HEK293 (cell line): ENCODE data around the gene CABP5.

ENCODE experiments used
- HOXC10 ChIP-seq: sonication (generic); formaldehyde crosslinking; IDR thresholded peaks from 2 replicates; pipeline ENCODE4 v1.8.1; 2023; ENCODE audit warnings: mild to moderate bottlenecking, missing genetic modification reagents
- HOXD13 ChIP-seq: sonication (generic); formaldehyde crosslinking; IDR thresholded peaks from 2 replicates; pipeline ENCODE4 v1.8.0; 2022; ENCODE audit warnings: missing genetic modification reagents, borderline replicate concordance
- IKZF3 ChIP-seq: fragments of 450-650 bp; IDR thresholded peaks from 2 replicates; pipeline ENCODE4 v1.5.0; 2018; ENCODE audit warnings: missing biosample characterization, mild to moderate bottlenecking, missing genetic modification characterization, moderate library complexity
- KLF1 ChIP-seq: fragments of 450-650 bp; formaldehyde crosslinking; IDR thresholded peaks from 2 replicates; pipeline ENCODE4 v1.5.1; 2016; ENCODE audit warnings: missing biosample characterization, missing genetic modification characterization
- KLF17 ChIP-seq: fragments of 450-650 bp; formaldehyde crosslinking; IDR thresholded peaks from 2 replicates; pipeline ENCODE4 v1.5.1; 2016; ENCODE audit warnings: missing biosample characterization, missing genetic modification characterization
- KLF9 ChIP-seq: fragments of 450-650 bp; formaldehyde crosslinking; IDR thresholded peaks from 2 replicates; pipeline ENCODE4 v1.5.1; 2016; ENCODE audit warnings: missing biosample characterization, missing genetic modification characterization, low read depth
- MZF1 ChIP-seq: fragments of 450-650 bp; formaldehyde crosslinking; IDR thresholded peaks from 2 replicates; pipeline ENCODE4 v1.5.1; 2017; ENCODE audit warnings: missing biosample characterization, missing genetic modification characterization, borderline replicate concordance
- REST ChIP-seq: fragments of 450-650 bp; formaldehyde crosslinking; IDR thresholded peaks from 2 replicates; pipeline ENCODE4 v1.5.1; 2016; ENCODE audit warnings: missing biosample characterization, missing genetic modification characterization
- SP7 ChIP-seq: fragments of 450-650 bp; formaldehyde crosslinking; IDR thresholded peaks from 2 replicates; pipeline ENCODE4 v1.5.1; 2016; ENCODE audit warnings: missing biosample characterization, missing genetic modification characterization
- ZBTB10 ChIP-seq: fragments of 450-650 bp; formaldehyde crosslinking; IDR thresholded peaks from 2 replicates; pipeline ENCODE4 v1.5.1; 2016; ENCODE audit warnings: missing biosample characterization, missing genetic modification characterization
- ZBTB11 ChIP-seq: fragments of 450-650 bp; formaldehyde crosslinking; conservative IDR thresholded peaks from 2 replicates; pipeline ENCODE4 v1.5.1; 2016; ENCODE audit warnings: low read depth, missing biosample characterization, missing genetic modification characterization
- ZBTB17 ChIP-seq: fragments of 450-650 bp; formaldehyde crosslinking; IDR thresholded peaks from 2 replicates; pipeline ENCODE4 v1.5.1; 2016; ENCODE audit warnings: missing biosample characterization, missing genetic modification characterization
- ZBTB48 ChIP-seq: fragments of 450-650 bp; formaldehyde crosslinking; IDR thresholded peaks from 2 replicates; pipeline ENCODE4 v1.5.1; 2016; ENCODE audit warnings: missing biosample characterization, missing genetic modification characterization
- ZFP37 ChIP-seq: fragments of 450-650 bp; formaldehyde crosslinking; IDR thresholded peaks from 2 replicates; pipeline ENCODE4 v1.5.1; 2016; ENCODE audit warnings: missing biosample characterization, missing genetic modification characterization
- ZNF112 ChIP-seq: fragments of 450-650 bp; formaldehyde crosslinking; IDR thresholded peaks from 2 replicates; pipeline ENCODE4 v1.5.0; 2017; ENCODE audit warnings: missing biosample characterization, missing genetic modification characterization
- ZNF114 ChIP-seq: fragments of 450-650 bp; formaldehyde crosslinking; IDR thresholded peaks from 2 replicates; pipeline ENCODE4 v1.5.0; 2017; ENCODE audit warnings: missing biosample characterization, missing genetic modification characterization
- ZNF146 ChIP-seq: fragments of 450-650 bp; formaldehyde crosslinking; IDR thresholded peaks from 2 replicates; pipeline ENCODE4 v1.5.1; 2016; ENCODE audit warnings: missing biosample characterization, missing genetic modification characterization
- ZNF19 ChIP-seq: fragments of 450-650 bp; formaldehyde crosslinking; IDR thresholded peaks from 2 replicates; pipeline ENCODE4; 2016; ENCODE audit warnings: missing biosample characterization, missing genetic modification characterization, low read depth
- ZNF513 ChIP-seq: fragments of 450-650 bp; IDR thresholded peaks from 2 replicates; pipeline ENCODE4 v1.5.1; 2018; ENCODE audit warnings: missing biosample characterization, missing genetic modification characterization
- ZNF664 ChIP-seq: fragments of 450-650 bp; formaldehyde crosslinking; IDR thresholded peaks from 2 replicates; pipeline ENCODE4 v1.5.1; 2016; ENCODE audit warnings: missing biosample characterization, missing genetic modification characterization
- ZNF692 ChIP-seq: fragments of 450-650 bp; formaldehyde crosslinking; IDR thresholded peaks from 2 replicates; pipeline ENCODE4 v1.5.1; 2016; ENCODE audit warnings: missing biosample characterization, missing genetic modification characterization
- ZNF777 ChIP-seq: fragments of 450-650 bp; formaldehyde crosslinking; IDR thresholded peaks from 2 replicates; pipeline ENCODE4 v1.5.1; 2017; ENCODE audit warnings: missing biosample characterization, missing genetic modification characterization, borderline replicate concordance
- ZSCAN4 ChIP-seq: fragments of 450-650 bp; formaldehyde crosslinking; IDR thresholded peaks from 2 replicates; pipeline ENCODE4 v1.5.1; 2017; ENCODE audit warnings: missing biosample characterization, missing genetic modification characterization
- ZXDB ChIP-seq: fragments of 450-650 bp; formaldehyde crosslinking; IDR thresholded peaks from 2 replicates; pipeline ENCODE4 v1.5.1; 2016; ENCODE audit warnings: missing biosample characterization, missing genetic modification characterization

CABP5 gene

GRCh38 chr19:47994209-47994802, 49.6 kb downstream of the CABP5 start, which contains the start of gene ELSPBP1 (continued):
- no peak for TF ChIP-seq REST
- no peak for TF ChIP-seq ZBTB11 (tag by site-specific recombination)
- no peak for TF ChIP-seq KLF1
- peak; percentile 62; the same call in 1 of the 2 replicates for TF ChIP-seq MZF1 (tag by site-specific recombination)
- TF ChIP-seq SP7 (tag by site-specific recombination): peak; percentile 89
- no peak for TF ChIP-seq ZFP37 (tag by site-specific recombination)
- 0 out of 2 replicates have a peak, but pooled peaks have one; percentile 39 for TF ChIP-seq ZBTB48 (tag by site-specific recombination)
- TF ChIP-seq ZNF146: no peak
- peak; percentile 74; the same call in 1 of the 2 replicates for TF ChIP-seq ZXDB (tag by site-specific recombination)
- TF ChIP-seq ZNF664 (tag by site-specific recombination): no peak
- TF ChIP-seq ZSCAN4 (tag by site-specific recombination): peak; percentile 11; the same call in 1 of the 2 replicates
- peak; percentile 71; the same call in 1 of the 2 replicates for TF ChIP-seq KLF17
- TF ChIP-seq KLF9 (tag by site-specific recombination): no peak
- TF ChIP-seq HOXD13 (CRISPR knock-in tag): peak; percentile 98
- TF ChIP-seq ZNF19 (tag by site-specific recombination): no peak
- peak; percentile 52 for TF ChIP-seq ZNF513 (tag by site-specific recombination)
- peak; percentile 17; the same call in 1 of the 2 replicates for TF ChIP-seq ZBTB10 (tag by site-specific recombination)
- 0 out of 2 replicates have a peak, but pooled peaks have one; percentile 83 for TF ChIP-seq HOXC10 (CRISPR knock-in tag)
- TF ChIP-seq ZNF692 (tag by site-specific recombination): peak; percentile 74
- no peak for TF ChIP-seq ZNF777 (tag by site-specific recombination)
- peak; percentile 75 for TF ChIP-seq ZBTB17
- TF ChIP-seq IKZF3 (tag by site-specific recombination): peak; percentile 37; the same call in 1 of the 2 replicates
- no peak for TF ChIP-seq ZNF114 (tag by site-specific recombination)
- no peak for TF ChIP-seq ZNF112 (tag by site-specific recombination)
